Activated naive CD4-positive, alpha-beta T cell treated with Interleukin-2 at 50 U/mL for 16 hours (primary cell): ENCODE results near the gene CAPN10.

Experiments used
- DNase-seq: peaks from one replicate; pipeline ENCODE4 v3.0.0-alpha.2; 2020

CAPN10 gene

DNA sequence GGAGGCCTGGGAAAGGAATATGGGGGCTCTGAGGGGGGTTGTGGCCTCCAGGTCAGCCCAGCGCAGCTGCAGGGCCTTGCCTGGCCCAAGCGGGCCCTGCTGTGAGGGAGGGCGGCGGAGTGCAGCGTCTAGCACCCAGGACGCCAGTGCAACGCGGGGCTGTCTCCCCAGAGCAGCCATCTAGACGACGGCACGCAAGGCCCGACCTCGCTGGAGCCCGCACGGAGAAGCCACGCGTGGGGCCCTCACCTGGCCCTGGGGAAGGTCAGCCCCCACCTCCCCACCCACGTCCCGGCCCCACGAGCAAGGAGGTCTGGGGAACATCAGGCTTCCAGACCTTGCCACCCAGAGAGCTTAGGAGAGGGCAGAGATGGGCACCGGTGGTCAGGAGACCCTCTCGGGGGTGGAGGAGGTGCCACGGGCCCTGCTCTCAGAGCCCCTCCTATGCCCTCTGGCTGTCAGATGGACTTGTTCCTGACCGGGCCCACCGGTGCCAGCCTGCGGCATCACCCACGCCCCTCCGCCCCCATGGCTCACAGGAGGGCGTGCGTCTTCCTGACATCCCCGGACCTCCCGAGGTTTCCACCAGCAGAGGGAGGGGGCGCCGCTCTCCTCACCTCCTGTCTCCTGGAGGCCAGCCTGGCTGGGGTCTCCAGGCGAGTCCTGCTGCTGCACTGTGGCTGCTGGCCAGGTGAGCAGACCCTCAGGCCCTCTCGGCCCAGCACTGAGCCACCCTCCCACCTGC is 55.7 kb downstream of the CAPN10 start:
- no peak for DNase-seq

DNA sequence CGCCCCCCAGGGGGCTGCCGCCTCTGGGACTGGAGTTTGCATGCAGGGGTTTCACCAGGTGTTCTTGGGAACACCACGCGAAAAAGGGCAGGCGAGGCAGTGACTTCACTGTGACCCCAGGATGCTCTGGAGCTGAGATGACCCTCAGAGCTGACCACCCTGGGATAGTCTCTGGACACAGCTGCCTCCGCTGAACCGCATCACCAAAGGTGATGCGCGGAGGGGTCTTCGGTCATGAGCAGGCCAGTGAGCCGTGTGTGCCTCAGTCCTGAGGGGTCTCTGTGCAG is 56.2 kb downstream of the CAPN10 start:
- no peak for DNase-seq

DNA sequence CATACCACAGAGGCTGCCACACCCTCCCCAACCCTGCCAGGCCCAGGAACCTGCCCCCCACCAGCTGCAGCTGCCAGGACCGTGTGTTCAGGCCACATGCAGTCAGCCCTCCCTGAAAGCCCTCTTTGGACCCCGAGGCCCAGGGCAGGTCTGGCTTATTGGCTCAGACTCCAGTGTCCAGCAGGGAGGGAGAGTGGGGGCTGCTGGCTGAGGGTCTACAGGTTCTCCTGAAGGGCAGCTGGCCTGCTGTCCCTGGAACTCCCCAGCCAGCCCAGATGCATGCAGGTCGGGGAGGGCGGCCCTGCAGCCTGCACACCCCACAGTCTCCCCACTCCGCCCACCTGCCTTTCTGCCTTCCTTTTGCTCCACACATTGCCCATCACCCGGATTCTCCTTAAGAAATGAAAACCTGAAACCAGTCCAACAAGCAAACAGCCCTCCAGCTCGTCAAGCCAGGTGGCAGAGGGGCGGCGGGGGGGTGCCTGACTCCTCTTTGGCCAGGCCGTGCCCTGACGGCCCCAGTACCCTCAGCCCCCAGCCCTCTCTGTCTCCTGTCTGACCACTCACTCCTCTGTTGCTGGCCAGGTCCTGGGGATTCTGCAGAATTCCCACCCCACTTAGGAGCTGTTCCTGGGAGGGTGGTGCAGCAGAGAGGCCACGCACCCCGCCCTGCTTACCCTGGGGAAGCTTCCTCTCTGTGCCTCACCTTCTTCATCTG is 56.7 kb downstream of the CAPN10 start:
- no peak for DNase-seq

DNA sequence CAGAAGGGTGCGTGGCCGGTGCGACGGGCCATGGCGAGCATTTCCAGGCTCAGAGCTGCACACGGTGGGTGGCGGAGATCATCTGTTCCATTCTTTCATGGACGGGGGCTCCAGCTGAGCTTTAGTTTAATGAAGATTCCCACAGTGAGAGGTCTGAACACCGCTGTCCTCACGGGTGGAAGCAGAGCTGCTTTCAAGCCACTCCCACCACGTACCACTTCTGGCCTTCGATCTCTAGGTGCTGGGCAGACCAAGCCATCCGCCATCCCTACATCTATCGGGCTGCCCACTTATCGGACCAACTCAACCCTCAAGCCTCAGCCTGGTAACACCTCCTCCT is 57.2 kb downstream of the CAPN10 start:
- no peak for DNase-seq

DNA sequence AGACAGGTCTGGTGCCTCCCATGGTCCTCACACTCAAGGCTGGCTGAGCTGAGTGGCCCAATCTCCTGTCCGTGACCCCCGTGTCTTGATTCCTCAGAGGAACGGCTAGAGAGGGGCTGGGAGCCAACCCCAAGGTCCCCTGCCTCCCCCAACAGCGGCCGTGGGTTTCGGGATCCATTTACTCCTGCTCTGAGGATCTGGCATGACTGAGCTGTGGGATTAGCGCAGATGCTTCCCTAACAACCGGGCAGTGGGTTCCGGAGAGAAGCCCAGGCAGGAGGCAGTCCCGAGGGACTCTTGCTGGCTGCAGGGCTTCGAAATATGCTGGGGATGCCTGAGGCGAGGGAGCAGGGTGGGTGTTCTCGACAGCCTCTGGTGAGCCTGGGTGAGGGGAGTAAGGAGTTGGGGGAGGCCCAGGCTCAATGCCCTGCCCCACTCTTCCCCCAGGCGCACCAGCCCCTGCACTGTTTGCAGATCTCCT is 57.7 kb downstream of the CAPN10 start:
- no peak for DNase-seq

DNA sequence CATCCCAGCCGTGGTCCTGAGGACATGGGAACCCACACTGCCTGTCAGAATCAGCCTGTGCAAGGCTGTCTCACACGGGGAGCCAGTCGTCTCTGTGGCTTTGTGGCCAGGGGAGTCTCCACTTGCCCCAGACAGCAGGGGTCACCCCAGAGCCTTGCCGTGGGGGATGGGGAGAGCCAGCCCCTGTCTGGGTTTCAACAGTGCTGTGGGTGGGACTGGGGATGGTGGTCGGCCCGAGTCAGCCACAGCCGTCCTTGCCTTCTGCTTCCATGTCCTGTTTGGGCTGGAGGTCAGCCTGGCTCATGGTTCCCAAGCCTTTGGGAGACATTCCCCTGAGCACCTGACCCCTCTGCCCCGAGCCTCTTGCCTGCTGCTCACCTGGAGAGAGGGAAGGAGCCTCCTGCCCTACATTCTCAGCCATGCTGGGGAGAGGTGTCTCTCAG is 58.3 kb downstream of the CAPN10 start:
- no peak for DNase-seq

DNA sequence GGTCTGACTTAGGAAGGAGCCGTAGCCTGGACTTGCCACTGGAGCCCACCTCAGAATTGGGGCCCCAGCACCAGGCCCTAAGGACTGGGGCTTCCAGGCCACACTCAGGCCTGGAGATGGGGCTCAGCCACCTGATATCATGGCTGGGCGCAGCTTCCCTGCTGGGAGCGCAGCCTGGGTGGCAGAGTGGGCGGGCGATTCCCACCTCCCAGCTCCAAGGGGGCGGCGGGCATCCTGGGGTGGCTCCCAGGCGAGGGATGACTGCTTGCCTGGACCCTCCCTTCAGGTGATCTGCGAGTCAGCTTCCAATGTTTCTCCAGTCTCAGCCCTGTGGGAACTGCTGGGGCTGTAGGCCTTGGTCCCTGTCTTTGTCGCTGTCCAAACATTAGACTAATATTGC is 58.8 kb downstream of the CAPN10 start:
- no peak for DNase-seq

DNA sequence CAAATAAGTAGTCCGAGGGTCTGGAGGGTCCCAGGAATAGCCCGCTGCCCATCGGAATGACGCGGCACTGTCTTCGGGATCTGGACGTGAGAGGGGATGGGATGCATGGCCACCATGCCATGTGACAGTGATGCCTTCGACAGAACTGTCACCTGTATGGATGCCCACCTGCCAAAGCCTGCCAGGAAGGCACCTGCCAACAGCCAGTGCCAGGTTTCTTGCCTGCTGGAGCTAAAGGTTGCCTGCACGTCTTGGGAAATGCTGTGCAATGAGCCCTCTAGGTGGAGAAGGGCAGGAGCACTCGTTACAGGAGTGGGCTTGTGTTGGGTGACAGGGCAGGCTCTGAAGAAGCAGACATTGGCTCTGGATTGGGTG is 59.3 kb downstream of the CAPN10 start:
- DNase-seq: no peak

DNA sequence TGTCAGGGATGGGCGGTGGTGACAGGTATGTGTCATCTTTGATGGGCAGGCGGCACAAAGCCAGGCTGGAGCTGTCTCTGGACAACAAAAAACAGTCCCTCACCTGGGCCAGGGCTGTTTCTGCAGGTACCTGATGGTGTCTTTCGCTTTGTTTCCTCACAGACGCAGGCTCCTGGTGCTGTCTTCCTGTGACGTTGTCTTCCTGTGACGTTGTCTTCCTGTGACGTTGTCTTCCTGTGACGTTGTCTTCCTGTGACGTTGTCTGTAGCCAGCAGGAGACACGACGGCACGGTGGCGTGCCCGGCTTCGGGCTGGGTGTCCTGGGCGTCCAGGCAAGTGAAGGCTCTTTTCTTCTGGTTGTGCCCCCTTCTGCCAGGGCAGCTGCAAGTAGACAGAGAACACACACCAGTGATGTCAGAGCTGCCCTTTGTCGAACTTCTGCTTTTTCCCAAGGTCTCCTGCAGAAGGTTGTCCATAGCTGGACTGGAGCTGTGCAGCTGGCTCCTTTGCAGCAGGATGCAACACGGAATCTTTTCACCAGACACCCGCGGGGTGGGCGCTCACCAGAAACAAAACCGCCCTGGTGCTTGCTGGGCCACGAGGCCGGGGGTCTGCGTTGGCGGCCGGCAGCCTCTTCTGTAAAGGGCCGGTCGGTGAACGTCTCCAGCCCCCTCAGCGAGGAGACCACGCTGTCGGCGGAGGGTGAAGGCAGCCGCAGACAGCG is 59.8 kb downstream of the CAPN10 start:
- no peak for DNase-seq

DNA sequence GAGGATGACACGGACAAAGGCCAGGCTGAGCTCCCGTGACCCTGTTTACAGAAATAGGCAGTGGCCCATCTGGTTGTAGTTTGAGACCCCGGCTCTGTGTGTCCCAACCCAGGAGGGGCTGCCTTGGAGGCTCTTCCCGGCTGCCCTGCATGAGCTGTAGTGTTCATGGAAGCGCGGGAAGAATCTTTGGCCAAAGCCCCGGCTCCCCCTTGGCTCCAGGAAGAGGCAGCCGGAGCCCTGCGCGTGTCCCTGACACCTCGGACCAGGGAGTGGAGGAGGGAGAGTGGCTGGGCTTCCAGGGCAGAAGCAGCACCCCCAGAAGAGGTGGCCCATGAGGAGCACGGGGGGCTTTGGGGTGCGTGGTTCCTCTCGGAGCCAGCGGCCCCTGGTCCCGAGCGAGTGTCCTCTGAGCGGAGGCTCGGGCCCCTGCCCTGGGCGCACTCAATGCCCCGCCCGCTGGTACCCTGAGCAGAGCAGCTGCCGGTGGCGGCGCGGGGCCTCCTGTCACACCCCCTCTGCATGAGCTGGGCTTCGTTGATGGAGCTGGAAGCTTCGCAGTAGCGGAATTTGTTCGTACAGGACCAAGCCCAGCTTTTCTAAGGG is 60.5 kb downstream of the CAPN10 start:
- DNase-seq: no peak

DNA sequence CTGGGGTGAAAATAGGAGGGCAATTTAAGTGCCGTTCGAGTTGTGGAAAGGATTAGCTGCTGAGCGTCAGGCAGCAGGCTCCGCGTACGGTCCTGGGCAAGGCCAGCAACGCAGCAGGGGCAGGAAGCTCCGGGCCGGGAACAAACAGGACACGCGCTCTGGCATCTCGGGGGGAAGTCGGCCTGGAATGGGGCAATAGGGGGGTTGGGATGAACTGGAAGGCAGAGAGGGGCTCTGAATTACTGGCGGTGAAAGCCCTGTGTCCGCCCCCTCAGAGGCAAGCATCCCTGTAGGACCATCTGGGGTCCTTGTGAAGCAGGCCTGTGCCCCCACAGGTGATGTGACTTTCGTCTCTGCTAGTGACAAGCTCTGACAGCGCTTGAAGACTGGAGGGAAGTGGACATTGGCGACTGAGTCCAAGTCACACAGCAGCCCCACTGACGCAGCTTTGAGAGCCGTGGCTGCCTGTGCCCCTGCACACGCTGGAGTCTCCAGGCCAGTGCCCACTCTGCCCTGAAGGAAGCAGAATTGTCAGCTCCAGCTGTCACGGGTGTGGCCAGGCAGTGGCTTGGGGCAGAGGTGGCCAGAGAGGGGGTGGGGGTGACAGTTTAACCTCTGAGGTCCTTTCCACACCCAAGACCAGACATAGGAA is 61.1 kb downstream of the CAPN10 start:
- DNase-seq: no peak

DNA sequence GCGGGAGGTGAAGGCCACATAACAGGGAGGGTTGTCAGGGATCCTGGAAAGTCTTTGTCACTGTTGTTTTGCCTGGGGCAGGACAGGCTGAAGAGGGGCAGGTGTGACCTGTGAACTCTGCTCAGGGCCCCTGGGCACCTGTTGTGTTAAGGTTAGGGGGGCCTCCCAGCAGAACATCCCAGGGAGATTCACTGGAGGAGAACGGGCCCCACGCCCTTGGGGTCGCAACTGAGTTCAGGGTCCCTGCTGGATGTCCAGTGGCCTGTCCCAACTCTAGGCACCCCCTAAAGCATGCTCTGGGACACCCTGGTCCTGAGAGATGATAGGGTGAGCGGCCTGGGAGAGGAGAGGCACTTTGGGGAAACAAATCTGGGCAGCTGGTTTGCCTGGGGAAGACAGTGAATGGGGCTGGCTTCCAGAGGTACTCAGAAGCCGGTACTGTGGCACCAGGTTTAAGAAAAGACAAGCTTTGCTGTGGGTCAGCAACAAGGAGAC is 61.7 kb downstream of the CAPN10 start:
- DNase-seq: no peak
